Endodermal cell (in vitro differentiated cells): ENCODE results near the gene LCN15. TPM values are rescaled to one million over a fixed set of nuclear protein-coding genes. Genes with fewer than 3 reads are reported as not detected.

ENCODE experiments used
- DNase-seq: peaks from one replicate; pipeline ENCODE4 v3.0.0-alpha.2; 2017
- H3K27ac ChIP-seq: 2 replicates; pipeline ENCODE4 v1.5.1; 2013; ENCODE audit warnings: mild to moderate bottlenecking, low read depth, low read length, moderate library complexity
- H3K27me3 ChIP-seq: 2 replicates; pipeline ENCODE4 v1.6.1; 2013; ENCODE audit warnings: mild to moderate bottlenecking, low read length, moderate library complexity; ENCODE audit not compliant: insufficient read depth, control insufficient read depth, poor library complexity, severe bottlenecking
- H3K36me3 ChIP-seq: 2 replicates; pipeline ENCODE4 v1.7.0; 2013; ENCODE audit warnings: mild to moderate bottlenecking, low read length, moderate library complexity; ENCODE audit not compliant: control insufficient read depth, insufficient read depth
- H3K4me1 ChIP-seq: one replicate; pipeline ENCODE4 v1.7.0; 2013; ENCODE audit warnings: low read length; ENCODE audit not compliant: control insufficient read depth, insufficient read depth
- H3K4me3 ChIP-seq: 2 replicates; pipeline ENCODE4 v1.5.1; 2013; ENCODE audit warnings: mild to moderate bottlenecking, low read length, moderate library complexity
- H3K9ac ChIP-seq: 2 replicates; pipeline ENCODE4 v1.6.1; 2013; ENCODE audit warnings: mild to moderate bottlenecking, low read length, moderate library complexity; ENCODE audit not compliant: poor library complexity, severe bottlenecking; ENCODE audit errors: extremely low read depth
- H3K9me3 ChIP-seq: 2 replicates; pipeline ENCODE4 v1.6.1; 2013; ENCODE audit warnings: mild to moderate bottlenecking, low read length, moderate library complexity; ENCODE audit not compliant: control insufficient read depth
- H3K27ac Mint-ChIP-seq: 2 replicates; pipeline ENCODE4 v1.8.0; 2020; ENCODE audit warnings: mixed read lengths
- H3K27me3 Mint-ChIP-seq: 2 replicates; pipeline ENCODE4 v1.8.0; 2021; ENCODE audit warnings: mild to moderate bottlenecking, mixed read lengths; ENCODE audit not compliant: insufficient read depth
- H3K36me3 Mint-ChIP-seq: 2 replicates; pipeline ENCODE4 v1.8.0; 2020; ENCODE audit warnings: low read depth, mixed read lengths
- H3K4me1 Mint-ChIP-seq: 2 replicates; pipeline ENCODE4 v1.8.0; 2020; ENCODE audit warnings: mixed read lengths
- H3K4me3 Mint-ChIP-seq: 2 replicates; pipeline ENCODE4 v1.8.0; 2020; ENCODE audit warnings: mild to moderate bottlenecking, moderate library complexity, mixed read lengths
- H3K9me3 Mint-ChIP-seq: 2 replicates; pipeline ENCODE4 v1.8.0; 2020; ENCODE audit warnings: mild to moderate bottlenecking, mixed read lengths
- WGBS, 2 experiments: methylation state at CpG; one replicate each; pipeline versions ENCODE4 v1.1.5 to v1.1.7; 2013; ENCODE audit warnings: missing lambda C conversion rate in 2 of 2, mixed read lengths in 1 of 2; ENCODE audit not compliant: insufficient coverage in 1 of 2, insufficient read length in 1 of 2; 5-methylcytosine and 5-hydroxymethylcytosine counted together
- total RNA-seq, 2 donors: library from RNA; stranded (reverse); fragmentation: NEBNext Ultra II Directional in 1 of 2; extraction: Animal tissue kit (Norgen Biotek cat#: 25700) in 1 of 2; gene quantifications; 2 replicates in 1 of 2; 3 replicates in 1 of 2; pipeline ENCODE4 v1.2.1, GENCODE V29; 2021
- TF ChIP-seq, protein P1 (sequence below): fragments of 200-600 bp; sonication (generic); conservative IDR thresholded peaks from 2 replicates; pipeline ENCODE4 v1.5.0; 2021; ENCODE audit warnings: antibody characterized with exemption, mild to moderate bottlenecking

The LCN15 gene
- total RNA-seq, 2 donors from 2014 or later, result 0.51 to 1.2 TPM

DNA sequence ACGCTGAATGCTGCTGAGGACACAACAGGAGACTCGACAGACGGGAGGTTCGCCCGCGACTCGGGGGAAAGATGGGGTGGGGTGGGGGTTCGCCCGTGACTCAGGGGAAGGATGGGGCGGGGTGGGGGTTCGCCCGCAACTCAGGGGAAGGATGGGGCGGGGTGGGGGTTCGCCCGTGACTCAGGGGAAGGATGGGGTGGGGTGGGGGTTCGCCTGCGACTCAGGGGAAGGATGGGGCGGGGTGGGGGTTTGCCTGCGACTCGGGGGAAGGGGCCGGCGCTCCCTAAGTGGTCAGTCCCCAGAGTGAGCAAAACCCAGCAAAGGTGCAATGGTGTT, 18.2 kb downstream of the LCN15 start:
- H3K9ac ChIP-seq, result no peak overlapping the region
- H3K4me1 ChIP-seq, result no peaks in the 10 kb centered on the region
- no peaks in the 10 kb centered on the region for H3K9me3 ChIP-seq
- H3K27ac Mint-ChIP-seq, result no peak overlapping the region
- TF ChIP-seq, protein P1, sequence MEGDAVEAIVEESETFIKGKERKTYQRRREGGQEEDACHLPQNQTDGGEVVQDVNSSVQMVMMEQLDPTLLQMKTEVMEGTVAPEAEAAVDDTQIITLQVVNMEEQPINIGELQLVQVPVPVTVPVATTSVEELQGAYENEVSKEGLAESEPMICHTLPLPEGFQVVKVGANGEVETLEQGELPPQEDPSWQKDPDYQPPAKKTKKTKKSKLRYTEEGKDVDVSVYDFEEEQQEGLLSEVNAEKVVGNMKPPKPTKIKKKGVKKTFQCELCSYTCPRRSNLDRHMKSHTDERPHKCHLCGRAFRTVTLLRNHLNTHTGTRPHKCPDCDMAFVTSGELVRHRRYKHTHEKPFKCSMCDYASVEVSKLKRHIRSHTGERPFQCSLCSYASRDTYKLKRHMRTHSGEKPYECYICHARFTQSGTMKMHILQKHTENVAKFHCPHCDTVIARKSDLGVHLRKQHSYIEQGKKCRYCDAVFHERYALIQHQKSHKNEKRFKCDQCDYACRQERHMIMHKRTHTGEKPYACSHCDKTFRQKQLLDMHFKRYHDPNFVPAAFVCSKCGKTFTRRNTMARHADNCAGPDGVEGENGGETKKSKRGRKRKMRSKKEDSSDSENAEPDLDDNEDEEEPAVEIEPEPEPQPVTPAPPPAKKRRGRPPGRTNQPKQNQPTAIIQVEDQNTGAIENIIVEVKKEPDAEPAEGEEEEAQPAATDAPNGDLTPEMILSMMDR, result no peak
- H3K36me3 ChIP-seq, result no peaks in the 10 kb centered on the region
- peaks cover 6% of the 10 kb centered on the region for H3K27me3 Mint-ChIP-seq
- no peaks in the 10 kb centered on the region for H3K4me1 Mint-ChIP-seq
- 95 to 100% methylated on average over 1 to 17 of the region's 22 CpGs for WGBS, 2 experiments
- no peak for DNase-seq
- no peak overlapping the region for H3K27ac ChIP-seq
- peaks cover 4% of the 10 kb centered on the region for H3K9me3 Mint-ChIP-seq
- H3K27me3 ChIP-seq, result no peaks in the 10 kb centered on the region
- H3K36me3 Mint-ChIP-seq, result no peaks in the 10 kb centered on the region
- no peak overlapping the region for H3K4me3 ChIP-seq
- no peak overlapping the region for H3K4me3 Mint-ChIP-seq

- 91 to 92% methylated on average over 16 to 23 of the region's 23 CpGs for WGBS, 2 experiments
Observed at GRCh38 chr9:136745389-136746154, 18.7 kb downstream of the LCN15 start.

DNA sequence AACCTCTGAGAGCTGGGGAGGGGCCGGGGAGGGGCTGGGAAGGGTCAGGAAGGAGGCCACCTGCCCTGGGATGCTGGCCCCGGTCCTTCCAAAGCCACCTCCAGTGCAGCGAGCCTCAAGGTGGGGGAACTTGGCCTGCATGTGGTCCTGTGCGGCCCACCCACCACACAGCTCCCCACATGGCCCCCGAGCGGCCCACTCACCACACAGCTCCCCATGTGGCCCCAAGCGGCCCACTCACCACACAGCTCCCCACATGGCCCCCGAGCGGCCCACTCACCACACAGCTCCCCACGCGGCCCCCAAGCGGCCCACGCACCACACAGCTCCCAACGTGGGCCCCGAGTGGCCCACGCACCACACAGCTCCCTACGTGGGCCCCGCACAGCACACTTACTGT, 19.5 kb downstream of the LCN15 start:
- whole genome bisulfite sequencing, 2 experiments, result 93 to 94% methylated on average over 3 to 18 of the region's 18 CpGs
- DNase-seq, result no peak
- Mint-ChIP-seq H3K9me3 (no peaks in the 10 kb centered on the region), H3K36me3 (no peaks in the 10 kb centered on the region), H3K4me1 (no peaks in the 10 kb centered on the region), H3K4me3 (no peak overlapping the region), H3K27ac (no peak overlapping the region), H3K27me3 (peaks cover 2% of the 10 kb centered on the region)
- H3K9me3 ChIP-seq, result no peaks in the 10 kb centered on the region
- H3K27ac ChIP-seq, result no peak overlapping the region
- no peaks in the 10 kb centered on the region for H3K4me1 ChIP-seq
- no peak overlapping the region for H3K9ac ChIP-seq
- H3K36me3 ChIP-seq, result no peaks in the 10 kb centered on the region
- TF ChIP-seq, protein P1, result no peak
- H3K4me3 ChIP-seq, result no peak overlapping the region
- H3K27me3 ChIP-seq, result no peaks in the 10 kb centered on the region

More at GRCh38 chr9:136745389-136746154, 18.7 kb downstream of the LCN15 start:
- Histone ChIP-seq H3K36me3 (no peaks in the 10 kb centered on the region), H3K27ac (no peak overlapping the region), H3K4me1 (no peaks in the 10 kb centered on the region), H3K27me3 (no peaks in the 10 kb centered on the region), H3K4me3 (no peak overlapping the region), H3K9me3 (no peaks in the 10 kb centered on the region), H3K9ac (no peak overlapping the region)
- Mint-ChIP-seq H3K4me3 (no peak overlapping the region), H3K27ac (no peak overlapping the region), H3K4me1 (no peaks in the 10 kb centered on the region), H3K9me3 (peaks cover under 1% of the 10 kb centered on the region), H3K27me3 (peaks cover 2% of the 10 kb centered on the region), H3K36me3 (no peaks in the 10 kb centered on the region)
- no peak for DNase-seq
- TF ChIP-seq, protein P1, result no peak
